ENCODE data around the gene FASTK.

The FASTK gene

DNA sequence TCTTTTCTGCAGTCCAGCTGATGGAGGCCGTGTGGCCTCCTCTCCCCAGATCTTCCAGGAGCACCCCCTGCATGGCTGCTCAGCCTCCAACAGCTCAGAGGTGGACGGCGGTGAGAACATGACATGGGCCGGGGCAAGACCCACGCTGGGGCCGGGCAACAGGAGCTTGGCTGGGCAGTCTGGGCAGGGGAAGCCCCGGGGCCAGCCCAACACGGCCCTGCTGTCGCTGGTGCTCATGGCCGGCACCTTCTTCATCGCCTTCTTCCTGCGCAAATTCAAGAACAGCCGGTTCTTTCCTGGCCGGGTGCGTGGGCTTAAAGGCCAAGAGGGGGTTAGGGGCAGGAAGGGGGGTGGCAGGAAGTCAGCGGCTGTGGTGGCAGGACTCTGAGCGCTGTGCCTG is 6.6 kb downstream of the FASTK start:
- Mint-ChIP-seq H3K9me3 (no peaks in the 10 kb centered on the region), H3K36me3 (ENCODE audit: low read depth) (peaks cover 82% of the 10 kb centered on the region), H3K27me3 (no peaks in the 10 kb centered on the region), H3K4me3 (no peak overlapping the region), H3K27ac (peak overlapping the region; percentile 47), H3K4me1 (ENCODE audit: low read depth) (peaks cover 10% of the 10 kb centered on the region)
- DNase-seq, result no peak

DNA sequence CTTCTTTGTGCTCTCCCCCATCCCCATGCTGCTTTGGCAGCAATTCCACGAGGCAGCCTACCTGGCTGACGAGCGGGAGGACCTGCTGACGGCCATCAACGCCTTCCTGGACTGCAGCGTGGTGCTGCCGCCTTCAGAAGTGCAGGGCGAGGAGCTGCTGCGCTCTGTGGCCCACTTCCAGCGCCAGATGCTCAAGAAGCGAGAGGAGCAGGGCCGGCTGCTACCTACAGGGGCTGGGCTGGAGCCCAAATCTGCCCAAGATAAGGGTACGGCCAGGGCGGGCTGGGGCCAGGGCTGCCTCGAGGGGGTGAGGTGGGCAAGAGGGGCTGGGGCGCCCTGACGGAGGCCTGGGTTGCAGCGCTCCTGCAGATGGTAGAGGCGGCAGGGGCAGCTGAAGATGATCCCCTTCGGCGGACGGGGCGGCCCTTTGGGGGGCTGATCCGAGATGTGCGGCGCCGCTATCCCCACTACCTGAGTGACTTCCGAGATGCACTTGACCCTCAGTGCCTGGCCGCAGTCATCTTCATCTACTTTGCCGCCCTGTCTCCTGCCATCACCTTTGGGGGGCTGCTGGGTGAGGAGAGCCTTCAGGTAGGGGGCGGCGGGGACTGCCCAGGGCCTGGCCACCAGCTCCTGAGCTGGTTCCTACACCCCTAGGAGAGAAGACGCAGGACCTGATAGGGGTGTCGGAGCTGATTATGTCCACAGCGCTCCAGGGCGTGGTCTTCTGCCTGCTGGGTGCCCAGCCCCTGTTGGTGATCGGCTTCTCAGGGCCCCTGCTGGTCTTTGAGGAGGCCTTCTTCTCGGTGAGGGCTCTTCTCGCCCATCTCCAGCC is 9.4 kb downstream of the FASTK start:
- H3K36me3 Mint-ChIP-seq (ENCODE audit: low read depth), result peaks cover 81% of the 10 kb centered on the region
- H3K9me3 Mint-ChIP-seq, result no peaks in the 10 kb centered on the region
- no peaks in the 10 kb centered on the region for H3K4me1 Mint-ChIP-seq (ENCODE audit: low read depth)

GRCh38 chr7:151070574-151070960 is 10.0 kb downstream of the FASTK start:
- H3K9me3 Mint-ChIP-seq, result no peaks in the 10 kb centered on the region
- H3K36me3 Mint-ChIP-seq (ENCODE audit: low read depth), result peaks cover 78% of the 10 kb centered on the region
- no peak overlapping the region for H3K27ac Mint-ChIP-seq
- H3K4me1 Mint-ChIP-seq (ENCODE audit: low read depth), result no peaks in the 10 kb centered on the region
- H3K4me3 Mint-ChIP-seq, result no peak overlapping the region
- DNase-seq, result no peak
- H3K27me3 Mint-ChIP-seq, result no peaks in the 10 kb centered on the region

More for the DNA sequence above, 9.4 kb downstream of the FASTK start:
- Mint-ChIP-seq H3K27ac (no peak overlapping the region), H3K4me3 (no peak overlapping the region), H3K27me3 (no peaks in the 10 kb centered on the region)
- no peak for DNase-seq

- H3K9me3 Mint-ChIP-seq, result no peaks in the 10 kb centered on the region
- no peak for DNase-seq
- H3K27me3 Mint-ChIP-seq, result no peaks in the 10 kb centered on the region
- peaks cover 79% of the 10 kb centered on the region for H3K36me3 Mint-ChIP-seq (ENCODE audit: low read depth)
- no peaks in the 10 kb centered on the region for H3K4me1 Mint-ChIP-seq (ENCODE audit: low read depth)
- no peak overlapping the region for H3K4me3 Mint-ChIP-seq
- H3K27ac Mint-ChIP-seq, result no peak overlapping the region
These were observed 10.6 kb downstream of the FASTK start for GRCh38 chr7:151069841-151070573.

- Mint-ChIP-seq H3K27me3 (no peaks in the 10 kb centered on the region), H3K9me3 (no peaks in the 10 kb centered on the region), H3K27ac (no peak overlapping the region), H3K4me3 (no peak overlapping the region), H3K4me1 (ENCODE audit: low read depth) (no peaks in the 10 kb centered on the region), H3K36me3 (ENCODE audit: low read depth) (peaks cover 81% of the 10 kb centered on the region)
- DNase-seq, result no peak
These were observed 12.4 kb downstream of the FASTK start for GRCh38 chr7:151068069-151068773.

- no peak overlapping the region for H3K4me3 Mint-ChIP-seq
- no peak overlapping the region for H3K27ac Mint-ChIP-seq
- no peaks in the 10 kb centered on the region for H3K9me3 Mint-ChIP-seq
- peaks cover 5% of the 10 kb centered on the region for H3K4me1 Mint-ChIP-seq (ENCODE audit: low read depth)
- H3K27me3 Mint-ChIP-seq, result no peaks in the 10 kb centered on the region
- no peak for DNase-seq
- peaks cover 78% of the 10 kb centered on the region for H3K36me3 Mint-ChIP-seq (ENCODE audit: low read depth)
These were observed 14.2 kb downstream of the FASTK start for GRCh38 chr7:151066273-151066974.

- Mint-ChIP-seq H3K27me3 (no peaks in the 10 kb centered on the region), H3K27ac (no peak overlapping the region), H3K4me1 (ENCODE audit: low read depth) (peaks cover 13% of the 10 kb centered on the region), H3K4me3 (no peak overlapping the region), H3K36me3 (ENCODE audit: low read depth) (peaks cover 69% of the 10 kb centered on the region), H3K9me3 (no peaks in the 10 kb centered on the region)
- DNase-seq, result no peak
These were observed 15.1 kb downstream of the FASTK start for GRCh38 chr7:151065516-151065915.

- Mint-ChIP-seq H3K4me1 (ENCODE audit: low read depth) (peaks cover 14% of the 10 kb centered on the region), H3K36me3 (ENCODE audit: low read depth) (peaks cover 69% of the 10 kb centered on the region), H3K27ac (no peak overlapping the region), H3K27me3 (no peaks in the 10 kb centered on the region), H3K4me3 (no peak overlapping the region), H3K9me3 (no peaks in the 10 kb centered on the region)
- DNase-seq, result no peak
These were observed 15.6 kb downstream of the FASTK start for GRCh38 chr7:151064993-151065392.

- DNase-seq, result no peak
- H3K4me1 Mint-ChIP-seq (ENCODE audit: low read depth), result peaks cover 14% of the 10 kb centered on the region
- no peaks in the 10 kb centered on the region for H3K9me3 Mint-ChIP-seq
- H3K27me3 Mint-ChIP-seq, result no peaks in the 10 kb centered on the region
- H3K36me3 Mint-ChIP-seq (ENCODE audit: low read depth), result peaks cover 65% of the 10 kb centered on the region
- H3K4me3 Mint-ChIP-seq, result no peak overlapping the region
- no peak overlapping the region for H3K27ac Mint-ChIP-seq
These were observed 16.2 kb downstream of the FASTK start for GRCh38 chr7:151064454-151064853.

DNA sequence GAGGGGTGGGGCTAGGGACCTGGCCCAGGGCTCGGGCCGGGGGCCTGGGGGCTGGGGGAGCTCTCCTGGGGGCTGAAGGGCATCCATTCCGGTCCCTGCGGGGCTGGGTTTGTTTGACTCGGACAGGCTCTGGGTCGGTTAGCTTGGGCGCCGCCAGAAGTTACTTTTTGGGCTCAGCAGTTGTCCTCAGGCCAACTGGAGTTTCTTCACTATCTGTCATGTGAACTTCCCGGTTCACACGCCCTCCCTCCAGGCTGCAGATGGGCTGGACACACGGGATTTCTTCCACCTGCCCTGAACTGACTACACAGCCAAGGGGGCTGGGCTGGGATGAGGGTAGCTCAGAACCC is 17.4 kb downstream of the FASTK start:
- Mint-ChIP-seq H3K9me3 (no peaks in the 10 kb centered on the region), H3K4me3 (no peak overlapping the region)

DNA sequence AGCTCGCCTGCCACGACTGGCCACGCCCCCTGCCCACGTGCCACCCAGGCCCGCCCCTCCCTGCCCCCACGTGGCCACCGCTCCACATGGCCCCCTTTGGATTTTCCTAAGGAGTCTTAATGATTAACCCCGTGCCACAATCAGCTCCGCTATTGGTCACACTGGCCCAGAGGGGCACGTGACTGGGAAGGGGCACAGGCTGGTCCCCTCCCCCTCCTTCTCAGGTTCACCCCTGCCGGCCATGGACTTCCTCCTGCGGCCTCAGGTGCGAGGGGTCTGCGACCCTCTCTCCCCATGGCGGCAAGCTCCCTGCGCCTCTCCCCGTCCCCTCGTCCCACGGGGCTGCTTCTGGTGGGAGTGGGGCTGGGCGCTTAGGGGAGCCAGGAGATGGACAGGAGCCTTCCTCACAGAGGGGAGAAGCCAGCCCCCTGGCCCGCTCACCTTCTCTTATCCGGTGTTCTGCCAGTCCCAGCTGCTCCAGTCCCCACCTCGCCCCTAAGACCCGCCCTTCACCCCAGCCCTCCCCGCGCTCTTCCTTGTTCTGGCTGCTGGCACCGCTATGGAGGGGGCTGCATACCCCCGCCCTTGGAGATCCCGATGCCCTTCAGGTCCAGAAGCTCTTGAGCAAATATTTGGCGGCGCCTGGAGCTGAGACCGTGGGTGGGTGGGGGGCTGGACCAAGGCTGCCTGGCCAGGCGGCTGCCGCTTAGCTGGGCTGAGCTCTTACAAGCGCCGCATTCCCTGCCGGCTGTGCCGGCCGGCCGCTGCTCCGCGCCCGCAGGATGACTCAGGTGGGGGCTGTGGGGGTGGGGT is 18.0 kb downstream of the FASTK start:
- no peaks in the 10 kb centered on the region for H3K9me3 Mint-ChIP-seq
- peaks cover 25% of the 10 kb centered on the region for H3K4me1 Mint-ChIP-seq (ENCODE audit: low read depth)
- no peaks in the 10 kb centered on the region for H3K27me3 Mint-ChIP-seq
- no peak for DNase-seq
- peaks cover 52% of the 10 kb centered on the region for H3K36me3 Mint-ChIP-seq (ENCODE audit: low read depth)
- no peak overlapping the region for H3K4me3 Mint-ChIP-seq
- H3K27ac Mint-ChIP-seq, result no peak overlapping the region

More for the DNA sequence above, 17.4 kb downstream of the FASTK start:
- Mint-ChIP-seq H3K27me3 (no peaks in the 10 kb centered on the region), H3K36me3 (ENCODE audit: low read depth) (peaks cover 58% of the 10 kb centered on the region), H3K4me1 (ENCODE audit: low read depth) (peaks cover 25% of the 10 kb centered on the region), H3K27ac (no peak overlapping the region)
- DNase-seq, result no peak

DNA sequence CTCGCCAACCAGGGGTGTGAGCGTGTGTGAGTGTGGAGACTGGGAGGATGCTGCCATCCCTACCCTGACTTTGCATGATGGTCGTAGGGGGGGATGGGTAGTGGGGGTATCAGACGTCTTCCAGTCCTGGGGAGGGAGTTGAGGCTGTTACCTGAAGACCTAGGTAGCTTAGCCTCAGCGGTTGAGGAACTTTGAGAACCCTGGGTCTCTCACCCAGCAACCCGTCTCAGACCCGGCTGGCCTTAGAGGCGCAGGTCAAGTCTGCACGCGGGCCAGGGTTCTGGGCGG is 18.6 kb downstream of the FASTK start:
- peak overlapping the region; percentile 94 for H3K4me3 Mint-ChIP-seq
- DNase-seq, result no peak
- no peaks in the 10 kb centered on the region for H3K27me3 Mint-ChIP-seq
- no peaks in the 10 kb centered on the region for H3K9me3 Mint-ChIP-seq
- peaks cover 30% of the 10 kb centered on the region for H3K4me1 Mint-ChIP-seq (ENCODE audit: low read depth)
- peak overlapping the region; percentile 11 for H3K27ac Mint-ChIP-seq
- H3K36me3 Mint-ChIP-seq (ENCODE audit: low read depth), result peaks cover 48% of the 10 kb centered on the region

GRCh38 chr7:151061213-151062110 is 19.1 kb downstream of the FASTK start:
- Mint-ChIP-seq H3K27me3 (no peaks in the 10 kb centered on the region), H3K36me3 (ENCODE audit: low read depth) (peaks cover 43% of the 10 kb centered on the region), H3K4me1 (ENCODE audit: low read depth) (peaks cover 36% of the 10 kb centered on the region), H3K27ac (peak overlapping the region; percentile 57), H3K9me3 (no peaks in the 10 kb centered on the region), H3K4me3 (peak overlapping the region; percentile 94)
- no peak for DNase-seq
